Iris pigment epithelial cell (primary cell): ENCODE measurements around the gene PRDX2.
"Not testable (repeated sequence)": the region's sequence is repeated elsewhere in the genome, so short reads cannot be mapped to it uniquely, and the experiment has no call there.

Source experiments
- DNase-seq: peaks from one replicate; pipeline ENCODE4 v3.0.0-alpha.2; 2011; ENCODE audit warnings: low read depth

PRDX2 gene

DNA sequence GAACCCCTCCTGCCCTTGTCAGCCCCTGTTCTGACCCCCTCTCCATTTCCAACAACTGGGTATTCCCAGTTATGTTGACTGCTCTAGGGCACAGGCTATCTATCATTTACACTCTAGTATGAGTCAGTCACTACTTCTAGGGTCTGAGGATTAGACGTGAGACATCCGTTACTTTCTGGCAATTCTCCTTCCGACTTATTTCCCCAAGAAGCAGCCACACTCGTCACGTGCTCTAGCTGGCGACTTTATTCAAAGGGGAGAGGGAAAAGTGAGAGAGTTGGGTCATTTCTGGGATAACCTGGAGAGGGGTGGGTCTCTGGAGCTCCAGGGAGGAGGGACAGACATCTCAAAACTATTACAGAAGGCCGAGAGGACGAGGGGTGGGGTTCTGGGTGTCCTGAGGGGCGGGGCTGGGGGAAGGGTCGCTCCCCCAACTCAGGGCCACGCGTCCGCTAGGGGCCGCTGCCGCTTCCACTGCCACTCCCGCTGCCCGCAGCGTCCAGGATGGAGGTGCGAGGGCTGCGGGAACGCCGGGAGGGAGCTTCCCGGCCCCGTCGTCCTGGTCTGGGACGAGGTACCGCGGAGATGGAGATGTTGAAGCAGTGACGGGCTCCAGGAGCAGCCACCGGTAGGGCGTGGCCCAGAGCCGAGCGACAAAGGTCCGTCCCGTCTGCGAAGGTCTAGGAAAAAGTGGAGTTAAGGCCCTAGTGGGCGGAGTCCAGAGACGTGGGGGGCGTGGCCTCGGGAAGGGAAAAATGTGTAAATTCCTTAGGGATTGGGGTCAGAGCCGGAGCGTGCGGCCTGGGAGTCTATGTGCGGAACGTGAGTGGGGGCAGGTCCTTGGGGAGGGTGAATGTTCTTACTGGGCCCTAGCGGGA lies 23.9 kb upstream of the PRDX2 start:
- DNase-seq, result no peak

GRCh38 chr19:12821761-12822160 lies 20.2 kb upstream of the PRDX2 start:
- DNase-seq, result no peak

DNA sequence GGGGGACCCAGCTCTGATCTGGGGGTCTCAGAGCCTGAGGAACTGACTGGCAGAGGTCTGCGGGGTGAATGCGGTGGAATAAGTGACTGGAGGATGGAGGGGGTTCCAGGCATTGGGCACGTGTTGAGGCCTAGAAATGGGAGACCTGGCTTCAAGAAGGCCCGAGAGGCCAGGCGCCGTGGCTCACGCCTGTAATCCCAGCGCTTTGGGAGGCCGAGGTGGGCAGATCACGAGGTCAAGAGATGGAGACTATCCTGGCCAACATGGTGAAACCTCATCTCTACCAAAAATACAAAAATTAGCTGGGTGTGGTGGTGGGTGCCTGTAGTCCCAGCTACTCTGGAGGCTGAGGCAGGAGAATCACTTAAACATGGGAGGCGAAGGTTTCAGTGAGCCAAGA lies 16.2 kb upstream of the PRDX2 start:
- DNase-seq, result not testable (repeated sequence)

- DNase-seq, result not testable (repeated sequence)
These were observed 15.6 kb upstream of the PRDX2 start for GRCh38 chr19:12817188-12817587.

DNA sequence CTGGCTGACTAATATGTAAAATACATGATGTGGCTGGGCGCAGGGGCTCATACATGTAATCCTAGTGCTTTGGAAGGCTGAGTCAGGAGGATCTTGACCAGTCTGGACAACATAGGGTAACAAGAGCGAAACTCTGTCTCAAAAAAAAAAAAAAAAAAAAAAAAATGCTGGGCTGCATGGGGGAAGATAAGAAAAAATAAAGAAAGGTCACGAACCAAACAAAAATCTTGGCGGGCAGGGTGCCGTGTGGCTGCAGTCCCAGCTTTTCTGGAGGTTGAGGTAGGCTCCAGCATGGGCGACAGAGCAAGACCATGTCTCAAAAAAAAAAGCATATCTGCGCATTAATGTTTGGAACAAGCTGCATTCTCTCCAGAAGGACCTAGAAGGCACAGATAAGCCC lies 13.5 kb upstream of the PRDX2 start:
- DNase-seq, result no peak

GRCh38 chr19:12806242-12807081 lies 4.9 kb upstream of the PRDX2 start, which contains the start of gene RNASEH2A:
TSS of gene RNASEH2A (plus strand) at chr19:12806584. CDS start at chr19:12806674, 90 bp downstream.
- DNase-seq, result peak; percentile 94

DNA sequence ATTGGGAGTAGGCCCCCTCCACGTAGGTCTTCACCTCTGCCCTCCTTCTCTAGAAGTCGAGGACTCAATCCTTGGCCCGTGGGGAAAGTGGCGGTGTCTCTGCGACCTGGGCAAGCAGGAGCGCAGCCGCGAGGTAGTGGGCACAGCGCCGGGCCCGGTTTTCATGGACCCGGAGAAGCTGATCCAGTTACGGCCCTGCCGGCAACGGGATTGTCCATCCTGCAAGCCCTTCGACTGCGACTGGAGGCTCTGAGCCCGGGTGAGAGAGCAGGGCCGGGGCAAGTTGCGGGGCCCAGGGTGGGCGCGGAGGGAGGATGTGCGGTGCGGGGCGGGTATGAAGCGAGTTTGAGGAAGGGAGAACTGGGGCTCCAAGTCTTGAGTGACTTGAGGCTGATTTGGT lies 2.5 kb upstream of the PRDX2 start:
- no peak for DNase-seq

GRCh38 chr19:12802267-12803106 lies 887 bp upstream of the PRDX2 start:
- no peak for DNase-seq

DNA sequence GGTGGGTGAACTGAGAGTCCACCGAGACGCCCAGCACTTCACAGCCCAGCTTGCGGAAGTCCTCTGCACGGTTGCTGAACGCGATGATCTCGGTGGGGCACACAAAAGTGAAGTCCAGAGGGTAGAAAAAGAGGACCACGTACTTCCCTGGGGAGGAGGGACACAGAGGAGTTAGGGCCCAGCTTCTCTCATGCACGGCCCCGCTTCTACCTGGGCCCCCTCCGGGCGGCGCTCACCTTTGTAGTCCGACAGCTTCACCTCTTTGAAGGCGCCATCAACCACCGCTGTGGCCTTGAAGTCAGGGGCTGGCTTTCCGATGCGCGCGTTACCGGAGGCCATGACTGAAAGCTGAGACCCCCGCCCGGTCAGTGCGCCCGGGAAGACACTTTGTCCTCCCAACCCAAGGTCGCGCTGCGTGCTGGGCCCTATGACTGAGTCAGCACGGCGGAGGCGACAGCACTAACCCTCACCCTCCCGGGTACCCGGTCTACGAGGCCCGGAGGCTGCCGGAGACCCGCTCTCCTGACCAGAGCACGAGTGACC lies 606 bp downstream of the PRDX2 start:
- no peak for DNase-seq

DNA sequence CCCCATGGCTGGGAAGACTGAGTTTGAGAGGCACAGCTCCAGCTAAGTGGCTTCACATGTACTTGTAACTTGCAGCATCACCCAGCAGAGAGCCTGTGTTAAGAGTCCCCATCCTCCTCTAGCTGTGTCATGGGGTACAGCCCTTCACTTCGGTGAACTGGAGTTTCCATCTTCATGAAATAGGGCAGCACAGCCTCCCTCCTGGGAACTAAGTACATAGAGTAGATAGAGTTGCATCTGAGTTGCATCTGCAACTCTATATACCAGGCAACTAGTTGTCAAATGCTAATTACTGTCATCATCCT lies 1.2 kb downstream of the PRDX2 start:
- DNase-seq, result no peak

DNA sequence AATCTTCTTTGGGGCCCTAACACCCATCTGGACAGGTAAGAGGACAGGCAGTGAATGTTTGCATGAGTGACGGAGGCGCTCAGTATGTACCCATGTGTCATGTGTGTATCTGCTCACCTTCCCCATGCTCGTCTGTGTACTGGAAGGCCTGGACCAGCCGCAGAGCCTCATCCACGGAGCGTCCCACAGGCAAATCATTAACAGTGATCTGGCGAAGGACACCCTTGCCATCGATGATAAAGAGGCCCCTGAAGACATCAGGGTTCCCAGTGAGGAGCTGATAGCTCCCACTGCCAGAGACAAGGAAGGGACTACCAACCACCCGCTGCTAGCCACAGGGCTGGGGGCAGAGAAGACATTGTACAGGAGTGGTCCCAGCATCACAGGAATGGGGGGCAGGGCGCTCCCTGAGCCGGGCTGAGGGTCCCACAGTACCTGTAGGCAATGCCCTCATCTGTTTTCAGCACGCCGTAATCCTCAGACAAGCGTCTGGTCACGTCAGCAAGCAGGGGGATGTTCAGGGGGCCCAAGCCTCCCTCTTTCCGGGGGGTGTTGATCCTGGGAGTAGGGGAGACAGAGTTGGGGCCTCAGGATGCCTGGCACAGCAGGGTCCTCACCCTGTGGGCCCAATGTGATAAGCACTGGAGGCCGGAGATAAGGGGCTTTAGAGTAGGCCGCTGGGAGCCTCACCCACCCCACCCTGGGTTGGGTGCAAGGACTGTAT lies 1.7 kb downstream of the PRDX2 start:
- DNase-seq, result no peak

DNA sequence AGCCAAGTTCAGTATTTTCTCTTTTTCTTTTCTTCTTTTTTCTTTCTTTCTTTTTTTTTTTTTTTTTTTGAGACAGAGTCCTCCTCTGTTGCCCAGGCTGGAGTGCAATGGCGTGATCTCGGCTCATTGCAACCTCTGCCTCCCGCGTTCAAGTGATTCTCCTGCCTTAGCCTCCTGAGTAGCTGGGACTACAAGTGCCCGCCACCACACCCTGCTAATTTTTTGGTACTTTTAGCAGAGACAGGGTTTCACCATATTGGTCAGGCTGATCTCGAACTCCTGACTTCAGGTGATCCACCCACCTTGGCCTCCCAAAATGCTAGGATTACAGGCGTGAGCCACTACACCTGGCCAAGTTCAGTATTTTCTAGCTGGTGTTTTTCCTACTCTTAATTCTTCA lies 4.0 kb downstream of the PRDX2 start:
- DNase-seq, result not testable (repeated sequence)

GRCh38 chr19:12797141-12797587 lies 4.4 kb downstream of the PRDX2 start:
- DNase-seq, result no peak

- DNase-seq, result peak; percentile 67
These were observed 5.2 kb downstream of the PRDX2 start for GRCh38 chr19:12796146-12797071.

DNA sequence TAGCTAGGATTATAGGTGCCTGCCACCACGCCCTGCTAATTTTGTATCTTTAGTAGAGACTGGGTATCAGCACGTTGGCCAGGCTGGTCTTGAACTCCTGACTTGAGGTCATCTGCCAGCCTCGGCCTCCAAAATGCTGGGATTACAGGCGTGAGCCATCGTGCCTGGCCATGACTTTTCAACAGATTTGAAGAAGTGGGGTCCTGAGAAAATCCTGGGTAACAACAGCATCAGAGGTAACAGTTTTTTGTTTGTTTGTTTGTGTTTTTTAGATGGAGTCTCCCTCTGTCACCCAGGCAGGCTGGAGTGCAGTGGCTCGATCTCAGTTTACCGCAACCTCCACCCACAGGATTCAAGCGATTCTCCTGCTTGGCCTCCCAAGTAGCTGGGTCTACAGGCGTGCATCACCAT lies 6.6 kb downstream of the PRDX2 start:
- DNase-seq, result no peak

- DNase-seq, result peak; percentile 46
These were observed 7.2 kb downstream of the PRDX2 start for GRCh38 chr19:12794196-12794941.

DNA sequence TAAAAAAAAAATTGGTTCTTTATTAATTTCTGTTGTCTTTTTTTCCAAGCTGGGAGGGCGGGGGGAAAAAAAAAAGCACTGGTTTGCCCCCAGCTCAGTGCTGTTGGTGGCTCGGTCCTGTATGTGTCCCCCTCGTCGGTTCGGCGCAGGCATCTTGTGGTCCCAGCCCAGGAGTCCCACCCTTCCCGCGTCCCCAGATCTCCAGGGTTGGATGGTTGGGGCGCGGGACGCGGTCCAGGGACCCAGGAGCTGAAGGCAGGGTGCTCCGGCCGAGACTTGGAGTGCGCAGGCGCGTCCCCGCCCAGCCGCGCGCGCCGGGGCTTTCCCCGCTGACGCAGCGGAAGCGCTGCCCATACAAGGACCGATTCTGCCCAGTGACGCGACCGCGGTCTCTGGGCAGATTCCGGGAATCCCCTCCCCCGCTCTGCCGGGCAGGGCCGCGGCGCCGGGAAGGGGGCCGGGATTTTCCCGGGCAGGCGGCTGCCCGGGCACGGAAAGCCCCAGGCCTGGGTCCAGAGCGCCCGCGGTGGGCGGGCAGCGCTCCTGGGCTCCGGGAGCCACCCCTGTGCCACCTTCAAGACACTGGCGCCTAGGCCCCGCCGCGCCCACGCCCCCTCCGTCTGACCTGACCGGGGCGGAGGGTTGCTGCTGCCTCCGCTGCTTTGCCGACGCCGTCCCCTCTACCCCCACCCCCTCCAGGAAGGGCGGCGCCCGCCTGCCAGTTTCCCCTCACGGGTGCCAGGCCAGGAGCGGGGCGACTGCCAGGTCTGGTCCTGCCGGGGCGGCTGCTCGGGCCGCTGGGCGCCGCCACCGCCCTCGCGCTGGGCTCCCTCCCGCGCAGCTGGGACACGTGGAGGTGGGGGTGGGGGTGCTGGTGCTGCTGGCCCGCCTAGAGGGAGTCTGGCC lies 8.1 kb downstream of the PRDX2 start:
- DNase-seq, result peak; percentile 91

- DNase-seq, result no peak
These were observed 8.7 kb downstream of the PRDX2 start for GRCh38 chr19:12792853-12793289.
